COLO668 (cell line): Measurements from ENCODE around the gene SMG7.

Source experiments
- DNase-seq: peaks from one replicate; lab custom pipeline; 2025; ENCODE audit not compliant: unreplicated experiment; lab: John Stamatoyannopoulos, UW

Gene SMG7

GRCh38 chr1:183589384-183589783, 117.1 kb downstream of the SMG7 start:
- no peak for DNase-seq

GRCh38 chr1:183589874-183590243, 117.6 kb downstream of the SMG7 start:
- no peak for DNase-seq

- no peak for DNase-seq
These were observed 118.2 kb downstream of the SMG7 start, which contains the start of gene NCF2 for GRCh38 chr1:183590244-183591191. NCF2 (minus strand) TSS chr1:183590459; CDS start chr1:183590329, 130 bp downstream.

GRCh38 chr1:183592733-183593132, 120.4 kb downstream of the SMG7 start:
- DNase-seq: no peak

- DNase-seq: no peak
These were observed 121.1 kb downstream of the SMG7 start for GRCh38 chr1:183593356-183593755.

GRCh38 chr1:183595537-183595936, 123.2 kb downstream of the SMG7 start:
- DNase-seq: no peak

GRCh38 chr1:183596500-183596899, 124.2 kb downstream of the SMG7 start:
- DNase-seq: no peak

GRCh38 chr1:183597656-183598347, 125.5 kb downstream of the SMG7 start:
- DNase-seq: no peak

GRCh38 chr1:183598386-183598785, 126.1 kb downstream of the SMG7 start:
- DNase-seq: no peak

- DNase-seq: no peak
These were observed 127.8 kb downstream of the SMG7 start for GRCh38 chr1:183600136-183600535.

GRCh38 chr1:183600634-183601033, 128.3 kb downstream of the SMG7 start:
- DNase-seq: no peak

GRCh38 chr1:183602510-183602909, 130.2 kb downstream of the SMG7 start:
- DNase-seq: no peak
